ENCODE results near the gene SPATA3. TPM values are rescaled to one million over a fixed set of nuclear protein-coding genes. Genes with fewer than 3 reads are reported as not detected.
A peak's percentile ranks its signal among the peaks of the same experiment; 100 is the strongest.

The SPATA3 gene
- total and polyA plus RNA-seq, 2 of the 13 experiments (the other 11 are each of a cell fraction or from before 2014, with no cell fraction given): not detected

DNA sequence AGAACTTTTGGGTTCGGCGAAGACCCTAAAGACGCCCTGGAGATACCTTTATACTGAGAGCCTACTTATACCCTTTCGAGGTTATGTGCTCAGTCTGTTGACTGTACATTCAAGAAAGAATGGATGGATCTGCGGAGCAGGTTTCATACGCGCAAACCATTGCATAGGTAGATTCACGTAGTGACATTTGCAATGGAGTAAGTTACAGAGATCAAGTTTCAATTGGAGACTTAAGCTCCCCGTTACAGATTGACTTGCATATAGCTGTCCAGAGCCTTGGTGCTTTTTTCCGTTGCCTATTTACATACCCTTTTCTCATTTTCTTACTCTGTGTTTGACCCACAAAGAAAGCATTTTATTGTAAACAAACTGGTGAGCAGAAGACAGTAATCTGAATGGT is 61.7 kb downstream of the SPATA3 start (continued):
- TF ChIP-seq, protein P1, sequence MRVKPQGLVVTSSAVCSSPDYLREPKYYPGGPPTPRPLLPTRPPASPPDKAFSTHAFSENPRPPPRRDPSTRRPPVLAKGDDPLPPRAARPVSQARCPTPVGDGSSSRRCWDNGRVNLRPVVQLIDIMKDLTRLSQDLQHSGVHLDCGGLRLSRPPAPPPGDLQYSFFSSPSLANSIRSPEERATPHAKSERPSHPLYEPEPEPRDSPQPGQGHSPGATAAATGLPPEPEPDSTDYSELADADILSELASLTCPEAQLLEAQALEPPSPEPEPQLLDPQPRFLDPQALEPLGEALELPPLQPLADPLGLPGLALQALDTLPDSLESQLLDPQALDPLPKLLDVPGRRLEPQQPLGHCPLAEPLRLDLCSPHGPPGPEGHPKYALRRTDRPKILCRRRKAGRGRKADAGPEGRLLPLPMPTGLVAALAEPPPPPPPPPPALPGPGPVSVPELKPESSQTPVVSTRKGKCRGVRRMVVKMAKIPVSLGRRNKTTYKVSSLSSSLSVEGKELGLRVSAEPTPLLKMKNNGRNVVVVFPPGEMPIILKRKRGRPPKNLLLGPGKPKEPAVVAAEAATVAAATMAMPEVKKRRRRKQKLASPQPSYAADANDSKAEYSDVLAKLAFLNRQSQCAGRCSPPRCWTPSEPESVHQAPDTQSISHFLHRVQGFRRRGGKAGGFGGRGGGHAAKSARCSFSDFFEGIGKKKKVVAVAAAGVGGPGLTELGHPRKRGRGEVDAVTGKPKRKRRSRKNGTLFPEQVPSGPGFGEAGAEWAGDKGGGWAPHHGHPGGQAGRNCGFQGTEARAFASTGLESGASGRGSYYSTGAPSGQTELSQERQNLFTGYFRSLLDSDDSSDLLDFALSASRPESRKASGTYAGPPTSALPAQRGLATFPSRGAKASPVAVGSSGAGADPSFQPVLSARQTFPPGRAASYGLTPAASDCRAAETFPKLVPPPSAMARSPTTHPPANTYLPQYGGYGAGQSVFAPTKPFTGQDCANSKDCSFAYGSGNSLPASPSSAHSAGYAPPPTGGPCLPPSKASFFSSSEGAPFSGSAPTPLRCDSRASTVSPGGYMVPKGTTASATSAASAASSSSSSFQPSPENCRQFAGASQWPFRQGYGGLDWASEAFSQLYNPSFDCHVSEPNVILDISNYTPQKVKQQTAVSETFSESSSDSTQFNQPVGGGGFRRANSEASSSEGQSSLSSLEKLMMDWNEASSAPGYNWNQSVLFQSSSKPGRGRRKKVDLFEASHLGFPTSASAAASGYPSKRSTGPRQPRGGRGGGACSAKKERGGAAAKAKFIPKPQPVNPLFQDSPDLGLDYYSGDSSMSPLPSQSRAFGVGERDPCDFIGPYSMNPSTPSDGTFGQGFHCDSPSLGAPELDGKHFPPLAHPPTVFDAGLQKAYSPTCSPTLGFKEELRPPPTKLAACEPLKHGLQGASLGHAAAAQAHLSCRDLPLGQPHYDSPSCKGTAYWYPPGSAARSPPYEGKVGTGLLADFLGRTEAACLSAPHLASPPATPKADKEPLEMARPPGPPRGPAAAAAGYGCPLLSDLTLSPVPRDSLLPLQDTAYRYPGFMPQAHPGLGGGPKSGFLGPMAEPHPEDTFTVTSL (CRISPR knock-in tag; IDR thresholded peaks at IDR 0.05; ENCODE audit: borderline replicate concordance): peak; percentile 46; the same call in 1 of the 2 replicates
- TF ChIP-seq ZNF121 (CRISPR knock-in tag; IDR thresholded peaks at IDR 0.05) (no peak), ZNF296 (CRISPR knock-in tag; conservative IDR thresholded peaks at IDR 0.05) (no peak), ZBTB38 (CRISPR knock-in tag; IDR thresholded peaks at IDR 0.05) (no peak), CAMTA2 (CRISPR knock-in tag; IDR thresholded peaks at IDR 0.05; ENCODE audit: borderline replicate concordance) (no peak), CENPT (CRISPR knock-in tag; IDR thresholded peaks at IDR 0.05; ENCODE audit: low read depth) (no peak), ZNF441 (CRISPR knock-in tag; IDR thresholded peaks at IDR 0.05; ENCODE audit: borderline replicate concordance) (no peak), JDP2 (CRISPR knock-in tag; IDR thresholded peaks at IDR 0.05; ENCODE audit: borderline replicate concordance) (no peak), HIVEP1 (CRISPR knock-in tag; IDR thresholded peaks at IDR 0.05) (no peak)
- TF ChIP-seq, protein P2, sequence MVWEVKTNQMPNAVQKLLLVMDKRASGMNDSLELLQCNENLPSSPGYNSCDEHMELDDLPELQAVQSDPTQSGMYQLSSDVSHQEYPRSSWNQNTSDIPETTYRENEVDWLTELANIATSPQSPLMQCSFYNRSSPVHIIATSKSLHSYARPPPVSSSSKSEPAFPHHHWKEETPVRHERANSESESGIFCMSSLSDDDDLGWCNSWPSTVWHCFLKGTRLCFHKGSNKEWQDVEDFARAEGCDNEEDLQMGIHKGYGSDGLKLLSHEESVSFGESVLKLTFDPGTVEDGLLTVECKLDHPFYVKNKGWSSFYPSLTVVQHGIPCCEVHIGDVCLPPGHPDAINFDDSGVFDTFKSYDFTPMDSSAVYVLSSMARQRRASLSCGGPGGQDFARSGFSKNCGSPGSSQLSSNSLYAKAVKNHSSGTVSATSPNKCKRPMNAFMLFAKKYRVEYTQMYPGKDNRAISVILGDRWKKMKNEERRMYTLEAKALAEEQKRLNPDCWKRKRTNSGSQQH (CRISPR knock-in tag; IDR thresholded peaks at IDR 0.05; ENCODE audit: low read depth): peak; percentile 58; the same call in 1 of the 2 replicates
- TF ChIP-seq, protein P3, sequence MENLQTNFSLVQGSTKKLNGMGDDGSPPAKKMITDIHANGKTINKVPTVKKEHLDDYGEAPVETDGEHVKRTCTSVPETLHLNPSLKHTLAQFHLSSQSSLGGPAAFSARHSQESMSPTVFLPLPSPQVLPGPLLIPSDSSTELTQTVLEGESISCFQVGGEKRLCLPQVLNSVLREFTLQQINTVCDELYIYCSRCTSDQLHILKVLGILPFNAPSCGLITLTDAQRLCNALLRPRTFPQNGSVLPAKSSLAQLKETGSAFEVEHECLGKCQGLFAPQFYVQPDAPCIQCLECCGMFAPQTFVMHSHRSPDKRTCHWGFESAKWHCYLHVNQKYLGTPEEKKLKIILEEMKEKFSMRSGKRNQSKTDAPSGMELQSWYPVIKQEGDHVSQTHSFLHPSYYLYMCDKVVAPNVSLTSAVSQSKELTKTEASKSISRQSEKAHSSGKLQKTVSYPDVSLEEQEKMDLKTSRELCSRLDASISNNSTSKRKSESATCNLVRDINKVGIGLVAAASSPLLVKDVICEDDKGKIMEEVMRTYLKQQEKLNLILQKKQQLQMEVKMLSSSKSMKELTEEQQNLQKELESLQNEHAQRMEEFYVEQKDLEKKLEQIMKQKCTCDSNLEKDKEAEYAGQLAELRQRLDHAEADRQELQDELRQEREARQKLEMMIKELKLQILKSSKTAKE (CRISPR knock-in tag; IDR thresholded peaks at IDR 0.05; ENCODE audit: borderline replicate concordance): no peak
- TF ChIP-seq, protein P4, sequence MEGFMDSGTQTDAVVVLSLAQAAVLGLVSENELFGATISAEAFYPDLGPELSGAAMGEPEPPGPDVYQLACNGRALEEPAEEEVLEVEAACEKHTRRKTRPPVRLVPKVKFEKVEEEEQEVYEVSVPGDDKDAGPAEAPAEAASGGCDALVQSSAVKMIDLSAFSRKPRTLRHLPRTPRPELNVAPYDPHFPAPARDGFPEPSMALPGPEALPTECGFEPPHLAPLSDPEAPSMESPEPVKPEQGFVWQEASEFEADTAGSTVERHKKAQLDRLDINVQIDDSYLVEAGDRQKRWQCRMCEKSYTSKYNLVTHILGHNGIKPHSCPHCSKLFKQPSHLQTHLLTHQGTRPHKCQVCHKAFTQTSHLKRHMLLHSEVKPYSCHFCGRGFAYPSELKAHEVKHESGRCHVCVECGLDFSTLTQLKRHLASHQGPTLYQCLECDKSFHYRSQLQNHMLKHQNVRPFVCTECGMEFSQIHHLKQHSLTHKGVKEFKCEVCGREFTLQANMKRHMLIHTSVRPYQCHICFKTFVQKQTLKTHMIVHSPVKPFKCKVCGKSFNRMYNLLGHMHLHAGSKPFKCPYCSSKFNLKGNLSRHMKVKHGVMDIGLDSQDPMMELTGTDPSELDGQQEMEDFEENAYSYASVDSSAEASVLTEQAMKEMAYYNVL (CRISPR knock-in tag; IDR thresholded peaks at IDR 0.05; ENCODE audit: borderline replicate concordance): no peak
